ENCODE measurements around the gene NIN.

The NIN gene

GRCh38 chr14:50778721-50779483 is 52.1 kb downstream of the NIN start:
- Histone ChIP-seq H3K4me1 (ENCODE audit: insufficient read depth, low read length, severe bottlenecking) (peaks cover 27% of the 10 kb centered on the region), H3F3A (ENCODE audit: insufficient read depth, low read length) (no peaks in the 10 kb centered on the region), H2AFZ (ENCODE audit: low read length) (no peak overlapping the region), H4K20me1 (ENCODE audit: insufficient read depth, low read length) (no peaks in the 10 kb centered on the region), H3K9me3 (ENCODE audit: low read length) (no peaks in the 10 kb centered on the region), H3K27ac (ENCODE audit: low read depth, low read length, poor library complexity, severe bottlenecking) (peak overlapping the region; percentile 69), H3K36me3 (ENCODE audit: insufficient read depth, low read length) (peaks cover 66% of the 10 kb centered on the region), H3K4me2 (ENCODE audit: low read length) (peak overlapping the region; percentile 30; the same call in 1 of the 2 replicates), H3K9me2 (ENCODE audit: low read depth, low read length) (no peaks in the 10 kb centered on the region), H3K27me3 (ENCODE audit: insufficient read depth, low read length) (no peaks in the 10 kb centered on the region), H3K9ac (ENCODE audit: low read length) (peak overlapping the region; percentile 18; the same call in 1 of the 2 replicates), H3K79me2 (ENCODE audit: insufficient read depth, low read length) (no peaks in the 10 kb centered on the region), H3K4me3 (ENCODE audit: low read depth, low read length, poor library complexity, severe bottlenecking) (no peak overlapping the region)
- TF ChIP-seq EZH2 (IDR thresholded peaks at IDR 0.05; ENCODE audit: borderline replicate concordance, low read length) (no peak), CTCF (IDR thresholded peaks at IDR 0.05; ENCODE audit: low read length) (no peak)

DNA sequence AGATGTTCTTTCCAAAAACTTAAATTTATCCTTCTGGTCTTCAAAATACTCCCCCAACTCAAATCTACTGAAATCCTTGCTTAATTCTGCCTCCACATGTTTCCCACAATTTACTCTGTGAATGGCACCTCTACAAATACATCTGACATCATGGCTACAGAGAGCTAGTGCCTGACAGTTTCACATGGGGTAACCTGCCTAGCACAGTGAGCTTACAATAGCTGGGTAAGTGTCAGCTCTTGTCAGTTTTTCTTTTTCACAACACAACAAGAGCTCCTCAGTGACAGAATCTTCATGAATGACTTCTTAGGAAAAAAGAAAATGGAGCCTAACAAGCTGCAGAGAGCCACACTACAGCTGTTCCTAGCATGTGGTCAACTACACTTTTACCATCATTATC is 54.4 kb downstream of the NIN start:
- Histone ChIP-seq H3K4me1 (ENCODE audit: insufficient read depth, low read length, severe bottlenecking) (peaks cover 27% of the 10 kb centered on the region), H4K20me1 (ENCODE audit: insufficient read depth, low read length) (no peaks in the 10 kb centered on the region), H3K9me3 (ENCODE audit: low read length) (no peaks in the 10 kb centered on the region), H3K27ac (ENCODE audit: low read depth, low read length, poor library complexity, severe bottlenecking) (no peak overlapping the region), H3K4me2 (ENCODE audit: low read length) (no peak overlapping the region), H3F3A (ENCODE audit: insufficient read depth, low read length) (no peaks in the 10 kb centered on the region), H3K79me2 (ENCODE audit: insufficient read depth, low read length) (no peaks in the 10 kb centered on the region), H3K9ac (ENCODE audit: low read length) (no peak overlapping the region), H3K4me3 (ENCODE audit: low read depth, low read length, poor library complexity, severe bottlenecking) (no peak overlapping the region), H3K36me3 (ENCODE audit: insufficient read depth, low read length) (peaks cover 78% of the 10 kb centered on the region), H3K27me3 (ENCODE audit: insufficient read depth, low read length) (no peaks in the 10 kb centered on the region), H2AFZ (ENCODE audit: low read length) (no peak overlapping the region), H3K9me2 (ENCODE audit: low read depth, low read length) (no peaks in the 10 kb centered on the region)
- no peak for TF ChIP-seq CTCF (IDR thresholded peaks at IDR 0.05; ENCODE audit: low read length)
- no peak for TF ChIP-seq EZH2 (IDR thresholded peaks at IDR 0.05; ENCODE audit: borderline replicate concordance, low read length)

- TF ChIP-seq EZH2 (IDR thresholded peaks at IDR 0.05; ENCODE audit: borderline replicate concordance, low read length) = no peak
- no peak for TF ChIP-seq CTCF (IDR thresholded peaks at IDR 0.05; ENCODE audit: low read length)
- H3K9me3 ChIP-seq (ENCODE audit: low read length) = no peaks in the 10 kb centered on the region
- no peaks in the 10 kb centered on the region for H4K20me1 ChIP-seq (ENCODE audit: insufficient read depth, low read length)
- no peak overlapping the region for H3K4me2 ChIP-seq (ENCODE audit: low read length)
- H3K36me3 ChIP-seq (ENCODE audit: insufficient read depth, low read length) = peaks cover 79% of the 10 kb centered on the region
- no peak overlapping the region for H3K9ac ChIP-seq (ENCODE audit: low read length)
- H3K27me3 ChIP-seq (ENCODE audit: insufficient read depth, low read length) = no peaks in the 10 kb centered on the region
- H3K4me3 ChIP-seq (ENCODE audit: low read depth, low read length, poor library complexity, severe bottlenecking) = no peak overlapping the region
- H3K4me1 ChIP-seq (ENCODE audit: insufficient read depth, low read length, severe bottlenecking) = peaks cover 27% of the 10 kb centered on the region
- no peak overlapping the region for H3K27ac ChIP-seq (ENCODE audit: low read depth, low read length, poor library complexity, severe bottlenecking)
- H2AFZ ChIP-seq (ENCODE audit: low read length) = no peak overlapping the region
- no peaks in the 10 kb centered on the region for H3F3A ChIP-seq (ENCODE audit: insufficient read depth, low read length)
- H3K9me2 ChIP-seq (ENCODE audit: low read depth, low read length) = no peaks in the 10 kb centered on the region
- H3K79me2 ChIP-seq (ENCODE audit: insufficient read depth, low read length) = no peaks in the 10 kb centered on the region
These were observed 55.6 kb downstream of the NIN start for GRCh38 chr14:50775357-50775756.

Data from OCI-LY1 (cell line).